GM19467 (cell line): ENCODE data around the gene ANKRD52.
"Not testable (repeated sequence)": the region's sequence is repeated elsewhere in the genome, so short reads cannot be mapped to it uniquely, and the experiment has no call there.

Experiments
- ATAC-seq: cut with Tn5 transposase; IDR thresholded peaks from one replicate; pipeline ENCODE4 v1.9.1; 2021; ENCODE audit warnings: mild to moderate bottlenecking, moderate library complexity; ENCODE audit not compliant: unreplicated experiment

Gene ANKRD52

DNA sequence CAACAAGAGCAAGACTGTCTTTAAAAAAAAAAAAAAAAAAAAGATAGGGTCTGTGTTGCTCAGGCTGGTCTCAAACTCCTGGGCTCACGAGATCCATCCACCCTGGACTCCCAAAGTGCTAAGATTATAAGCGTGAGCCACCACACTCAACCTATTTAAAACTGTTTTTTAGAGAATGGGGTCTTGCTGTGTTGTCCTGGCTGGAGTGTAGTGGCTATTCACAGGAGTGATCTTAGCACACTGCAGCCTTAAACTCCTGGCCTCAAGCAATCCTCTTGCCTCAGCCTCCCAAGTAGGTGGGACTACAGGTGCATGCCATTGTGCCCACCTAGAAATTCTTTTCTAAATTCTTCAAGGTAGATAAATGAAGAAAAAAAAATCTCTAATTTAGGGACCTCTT, 16.1 kb upstream of the ANKRD52 start:
- no peak for ATAC-seq

DNA sequence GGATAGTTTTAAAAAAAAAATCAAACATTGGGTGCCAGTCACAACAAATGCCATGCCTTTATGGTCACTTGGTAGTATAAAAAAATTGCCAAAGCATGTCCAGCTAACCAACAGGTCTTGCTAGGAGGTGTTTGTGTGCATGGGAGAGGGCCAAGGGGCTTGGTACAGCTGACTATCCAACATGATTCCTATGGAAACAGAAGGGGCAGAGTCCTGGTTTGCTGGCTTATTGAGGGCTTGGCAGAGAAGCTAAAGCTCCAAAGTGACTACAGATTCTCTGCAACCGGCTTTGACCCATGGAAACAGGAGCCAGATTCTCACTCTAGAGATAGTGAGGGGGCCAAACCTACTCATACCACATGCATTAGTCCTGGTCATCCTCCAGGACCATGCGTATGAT, 14.3 kb upstream of the ANKRD52 start:
- ATAC-seq = not testable (repeated sequence)

DNA sequence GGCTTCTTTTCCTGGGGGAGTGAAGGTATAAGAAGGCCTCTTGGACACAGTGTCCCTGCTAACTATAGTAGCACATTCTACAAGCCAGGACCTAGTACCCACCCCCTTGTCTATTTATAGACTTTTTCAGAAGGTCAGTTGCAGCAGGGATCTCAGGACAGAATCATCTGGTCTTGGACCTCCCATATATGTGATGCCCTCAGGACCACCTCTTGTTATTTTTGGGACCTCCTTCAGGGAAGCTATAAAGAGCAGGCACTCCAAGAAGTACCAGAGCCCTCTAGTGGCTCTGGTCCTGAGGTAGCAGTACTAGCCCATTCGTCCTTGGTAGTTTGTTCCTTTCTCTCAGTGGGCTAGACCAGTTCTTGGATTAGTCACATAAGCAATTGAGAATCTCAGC, 12.8 kb upstream of the ANKRD52 start:
- ATAC-seq = no peak

DNA sequence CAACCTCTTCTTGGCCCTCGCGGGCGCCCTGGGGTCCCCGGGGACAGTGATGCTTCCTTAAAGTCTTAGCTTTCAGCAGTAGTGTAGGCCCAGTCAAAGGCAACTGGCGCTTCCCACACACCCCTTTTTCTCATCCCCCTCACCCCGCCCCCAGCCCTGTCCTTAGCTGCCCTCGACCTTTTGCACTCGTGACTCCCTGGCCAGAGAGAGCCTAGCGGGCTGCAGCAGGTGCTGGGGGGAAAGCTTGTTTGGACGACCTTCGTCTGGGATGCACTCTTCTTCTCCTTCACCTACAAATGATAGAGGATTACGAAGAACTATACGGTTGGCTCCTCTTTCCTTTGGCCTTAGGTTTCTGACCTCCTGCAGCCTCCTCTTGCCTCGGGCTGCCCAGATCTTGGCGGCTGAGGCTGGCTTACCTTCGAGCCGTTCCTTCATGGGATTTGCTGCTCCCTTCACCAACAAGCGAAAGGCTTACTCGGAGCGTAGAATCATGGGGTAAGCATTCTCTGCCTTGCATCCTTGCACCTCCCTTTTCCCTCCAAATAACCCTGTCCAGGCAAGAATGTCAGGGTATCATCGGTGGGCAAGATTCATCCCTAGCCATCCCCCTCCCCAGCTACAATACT, 9.4 kb upstream of the ANKRD52 start:
- peak; percentile 10 for ATAC-seq

DNA sequence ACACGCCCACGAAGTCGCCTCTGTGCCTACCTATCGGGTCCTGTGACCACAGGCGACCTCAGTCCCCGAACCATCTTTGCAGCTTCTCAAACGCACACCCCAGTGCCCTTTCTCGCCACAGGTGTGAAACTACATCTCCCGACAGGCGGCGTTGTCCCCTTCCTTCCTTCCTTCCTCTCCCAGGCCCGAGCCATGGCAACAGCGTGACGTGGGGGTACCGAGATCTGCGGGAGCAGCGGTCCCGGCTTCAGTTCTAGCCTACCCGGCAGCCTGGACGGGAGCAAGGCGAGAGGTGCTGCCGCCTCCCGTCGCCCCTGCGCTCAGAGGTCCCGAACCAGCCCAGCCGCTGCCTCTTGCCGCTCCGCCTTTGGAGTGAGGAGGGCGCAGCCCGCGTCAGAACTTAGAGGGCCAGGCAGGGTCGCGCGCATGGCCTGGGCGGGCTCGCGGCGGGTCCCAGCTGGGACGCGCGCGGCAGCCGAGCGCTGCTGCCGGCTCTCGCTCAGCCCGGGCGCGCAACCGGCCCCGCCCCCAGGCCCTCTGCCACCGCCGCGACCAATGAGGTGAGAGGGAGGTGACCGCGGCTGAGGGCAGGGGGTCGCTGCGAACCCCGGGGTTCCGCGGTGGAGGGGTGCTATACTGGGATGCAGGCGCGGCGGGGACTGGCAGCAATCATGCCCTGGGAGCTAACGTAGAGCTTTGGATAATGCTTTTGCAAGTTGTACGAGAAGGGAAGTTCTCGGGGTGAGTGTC, 8.7 kb upstream of the ANKRD52 start, which contains the start of gene COQ10A:
COQ10A (plus strand) TSS at position 250 of the 750 bp plus-strand sequence; CDS start at position 427, 177 bp downstream.
- peak; percentile 81 for ATAC-seq

DNA sequence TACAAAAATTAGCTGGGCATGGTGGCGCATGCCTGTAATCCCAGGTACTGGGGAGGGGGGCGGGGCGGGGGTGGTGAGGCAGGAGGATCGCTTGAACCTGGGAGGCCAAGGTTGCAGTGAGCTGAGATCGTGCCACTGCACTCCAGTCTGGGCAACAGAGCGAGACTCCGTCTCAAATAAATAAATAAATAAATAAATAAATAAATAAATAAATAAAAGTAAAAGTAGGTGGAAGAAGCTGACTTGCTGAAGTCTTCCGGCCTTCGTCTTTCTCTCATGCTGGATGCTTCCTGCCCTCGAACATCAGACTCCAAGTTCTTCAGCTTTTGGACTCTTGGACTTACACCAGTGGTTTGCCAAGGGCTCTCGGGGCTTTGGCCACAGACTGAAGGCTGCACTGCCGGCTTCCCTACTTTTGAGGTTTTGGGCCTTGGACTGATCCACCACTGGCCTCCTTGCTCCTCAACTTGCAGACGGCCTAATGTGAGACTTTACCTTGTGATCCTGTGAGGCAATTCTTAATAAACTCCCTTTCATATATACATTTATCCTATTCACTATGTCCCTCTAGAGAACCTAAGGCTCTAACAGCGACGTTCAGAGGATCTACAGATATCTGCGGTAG, 8.0 kb upstream of the ANKRD52 start:
- not testable (repeated sequence) for ATAC-seq

DNA sequence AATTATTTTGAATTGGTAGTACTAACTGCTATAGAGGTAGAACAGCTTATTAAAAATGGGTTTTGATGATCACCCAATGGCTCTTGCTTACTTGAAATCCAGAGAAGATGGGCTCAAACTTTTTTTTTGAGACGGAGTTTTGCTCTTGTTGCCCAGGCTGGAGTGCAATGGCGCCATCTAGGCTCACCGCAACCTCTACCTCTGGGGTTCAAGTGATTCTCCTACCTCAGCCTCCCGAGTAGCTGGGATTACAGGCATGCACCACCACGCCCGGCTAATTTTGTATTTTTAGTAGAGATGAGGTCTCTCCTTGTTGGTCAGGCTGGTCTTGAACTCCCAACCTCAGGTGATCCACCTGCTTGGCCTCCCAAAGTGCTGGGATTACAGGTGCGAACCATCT, 4.8 kb upstream of the ANKRD52 start:
- not testable (repeated sequence) for ATAC-seq

DNA sequence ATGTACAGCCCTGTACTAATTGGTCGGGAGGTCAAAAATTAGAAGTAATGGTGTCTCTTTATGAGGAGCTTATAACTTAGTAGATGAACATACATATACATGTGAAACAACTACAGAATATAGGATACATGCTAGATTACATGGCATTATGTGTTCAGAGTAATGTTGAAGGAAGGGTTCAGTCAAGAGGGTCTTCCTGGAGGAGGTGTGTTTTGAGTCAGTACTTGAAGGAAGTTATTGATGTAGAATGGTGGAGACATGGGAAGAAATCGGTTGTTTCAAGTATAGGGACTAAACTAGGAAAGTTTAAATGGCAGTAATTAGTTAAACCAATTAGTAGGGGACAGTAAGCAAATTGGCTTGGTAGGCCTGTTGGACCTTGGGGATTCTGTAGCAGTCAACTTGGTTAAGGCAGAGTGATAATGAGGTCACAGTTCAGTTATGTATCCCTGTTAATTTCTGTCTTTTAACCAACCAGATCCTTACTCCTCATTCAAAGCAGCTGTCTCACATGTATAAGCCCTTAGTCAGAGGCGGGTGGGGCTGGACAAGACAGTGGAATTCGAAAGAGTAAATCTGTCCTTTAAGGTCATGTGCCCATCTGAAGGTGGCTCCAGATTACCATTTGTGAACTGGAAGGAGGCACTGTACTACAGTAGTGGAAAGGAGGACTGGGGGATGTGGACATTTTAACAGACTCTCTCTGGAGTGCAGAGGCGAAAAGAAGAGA, 3.5 kb upstream of the ANKRD52 start:
- no peak for ATAC-seq

DNA sequence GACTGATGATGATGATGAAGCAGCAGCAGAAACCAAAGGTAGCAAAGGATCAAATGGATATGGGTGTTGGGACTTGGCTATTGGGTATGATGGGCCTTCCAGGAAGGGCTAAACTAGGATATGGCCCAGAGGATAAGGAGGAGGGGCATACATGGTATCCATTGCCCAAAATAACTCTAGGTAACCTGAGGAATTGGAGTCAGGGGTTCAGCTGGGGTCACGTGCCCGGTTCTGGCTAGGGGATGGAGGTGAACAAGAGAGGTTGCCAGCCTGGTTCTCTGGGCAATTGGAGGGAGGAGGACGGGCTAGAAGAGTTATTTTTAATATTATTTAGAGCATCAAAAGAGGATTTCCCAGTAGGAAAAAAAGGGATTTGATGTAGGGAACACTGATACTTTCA, 2.7 kb upstream of the ANKRD52 start:
- ATAC-seq = no peak

DNA sequence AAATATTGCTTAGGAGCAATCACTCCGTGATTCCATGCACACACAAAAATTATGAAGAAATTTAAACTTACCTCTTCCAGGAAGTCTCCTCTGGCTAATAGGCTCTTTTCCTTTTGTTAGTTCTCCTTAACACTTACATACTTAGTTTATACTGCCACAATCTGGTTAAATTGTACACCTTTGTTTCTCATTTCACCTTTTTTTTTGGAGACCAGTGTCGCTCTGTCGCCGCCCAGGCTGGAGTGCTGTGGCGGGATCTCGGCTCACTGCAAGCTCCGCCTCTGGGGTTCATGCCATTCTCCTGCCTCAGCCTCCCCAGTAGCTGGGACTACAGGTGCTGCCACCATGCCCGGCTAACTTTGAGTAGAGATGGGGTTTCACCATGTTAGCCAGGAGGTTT, 2.2 kb upstream of the ANKRD52 start:
- ATAC-seq = no peak

DNA sequence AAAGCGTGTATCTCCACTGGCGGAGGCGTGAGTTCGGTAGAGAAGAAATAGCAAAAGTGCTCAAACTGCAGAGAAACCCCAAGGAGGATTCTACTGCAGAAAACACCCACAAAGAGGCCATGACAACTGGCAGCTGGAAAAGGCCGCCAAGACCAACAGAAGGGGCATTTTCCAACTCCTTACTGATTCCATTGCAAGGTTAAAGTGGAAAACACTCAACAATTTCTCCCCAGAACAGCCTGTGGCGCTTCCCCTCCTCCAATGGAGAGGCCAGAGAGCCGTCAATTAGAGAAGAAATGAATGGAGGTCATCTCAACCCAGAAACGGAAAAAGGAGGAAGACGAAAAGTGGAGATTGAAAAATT, 618 bp upstream of the ANKRD52 start:
- ATAC-seq = no peak

DNA sequence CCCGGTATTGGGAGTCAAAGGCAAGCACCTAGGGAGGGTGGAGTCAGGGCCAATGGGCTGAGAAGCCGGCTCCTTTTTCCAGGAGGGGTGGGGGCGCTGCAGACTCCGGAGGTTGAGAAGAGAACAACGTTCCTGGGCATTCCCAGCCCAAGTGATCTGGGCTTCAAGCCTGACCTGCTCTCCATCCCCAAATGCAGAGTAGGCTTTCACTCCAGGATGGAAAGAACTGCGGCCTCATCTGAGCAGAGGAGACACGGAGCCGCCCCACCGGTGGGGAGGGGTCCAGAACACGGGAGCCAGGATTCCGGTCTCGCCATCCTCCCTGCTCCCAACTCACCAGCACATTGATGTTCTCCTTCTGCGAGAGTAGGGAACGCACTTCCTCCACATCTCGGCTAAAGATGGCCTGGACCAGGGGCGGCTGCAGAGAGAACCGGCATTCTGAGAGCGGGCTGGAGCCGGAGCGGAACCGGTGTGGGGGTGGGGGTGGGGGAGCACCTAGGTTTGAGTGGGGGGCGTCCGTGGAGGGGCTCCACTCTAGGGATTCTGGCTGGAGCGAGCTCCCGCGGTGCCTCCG, 605 bp downstream of the ANKRD52 start:
- ATAC-seq = no peak

DNA sequence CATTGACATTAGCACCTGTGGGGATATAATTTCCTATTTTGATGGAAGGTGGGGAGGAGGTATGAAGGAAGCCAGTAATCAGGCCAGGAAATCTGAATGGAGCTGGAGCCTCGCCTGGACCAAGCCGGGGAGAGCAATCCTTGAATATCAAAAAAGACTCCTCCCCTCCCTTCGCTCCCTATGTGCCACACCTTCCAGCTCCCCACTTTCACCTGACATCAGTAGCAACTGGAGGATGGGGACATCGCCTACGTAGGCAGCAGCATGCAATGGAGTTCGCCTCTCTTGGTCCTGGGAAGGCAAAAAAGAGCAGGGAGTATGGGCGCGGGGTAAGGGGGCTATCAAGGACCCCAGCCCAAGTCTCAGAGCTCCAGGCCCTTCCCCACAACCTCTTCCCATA, 1.1 kb downstream of the ANKRD52 start:
- ATAC-seq = no peak

DNA sequence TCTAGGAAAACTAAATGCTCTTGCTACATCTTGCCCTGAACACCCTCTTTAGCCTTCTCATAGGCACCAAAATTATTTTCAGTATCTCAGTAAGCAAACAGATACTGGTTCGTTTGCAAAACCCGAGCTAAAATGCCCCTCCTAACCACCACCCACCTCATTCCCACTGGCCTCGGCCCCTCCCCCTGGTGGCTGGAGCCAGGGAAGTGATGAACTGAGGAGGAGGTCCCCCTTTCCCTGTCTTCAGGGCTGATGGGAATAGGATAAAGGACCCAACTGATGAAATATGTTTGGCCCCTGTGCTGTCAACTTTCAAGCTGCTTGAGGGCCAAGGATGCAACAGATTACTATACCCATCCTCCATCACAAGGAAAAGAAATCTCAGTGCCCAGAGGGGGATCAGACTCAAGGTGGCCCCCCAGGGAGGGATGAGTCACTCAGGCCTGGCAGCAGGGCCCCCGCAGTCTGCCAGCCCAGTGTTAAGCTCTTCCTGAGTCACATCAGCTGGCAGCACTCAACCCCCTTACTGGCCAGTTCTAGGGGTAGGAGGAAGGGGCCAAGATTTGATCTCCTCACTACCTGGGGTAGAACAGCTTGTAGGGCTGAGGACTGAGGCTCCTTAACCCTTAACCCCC, 1.7 kb downstream of the ANKRD52 start:
- ATAC-seq = no peak

DNA sequence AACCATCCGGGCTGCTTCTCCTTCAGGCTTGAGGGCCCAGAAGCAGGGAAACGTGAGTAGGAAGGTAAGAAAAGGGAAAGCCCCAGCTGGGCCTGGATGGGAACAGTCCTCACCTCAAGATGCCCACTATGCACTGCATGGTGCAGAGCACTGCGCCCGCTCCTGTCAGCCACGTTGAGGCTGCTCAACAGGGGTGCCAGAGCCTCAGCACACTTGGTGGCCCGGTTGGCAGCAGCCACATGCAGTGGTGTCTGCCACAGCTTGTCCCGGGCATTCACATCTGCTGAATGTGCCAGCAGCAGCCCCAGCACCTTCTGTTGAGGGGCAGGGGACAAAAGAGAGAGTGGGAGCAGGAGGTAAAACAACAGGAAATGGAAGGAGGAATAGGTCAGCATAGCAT, 2.5 kb downstream of the ANKRD52 start:
- ATAC-seq = no peak

DNA sequence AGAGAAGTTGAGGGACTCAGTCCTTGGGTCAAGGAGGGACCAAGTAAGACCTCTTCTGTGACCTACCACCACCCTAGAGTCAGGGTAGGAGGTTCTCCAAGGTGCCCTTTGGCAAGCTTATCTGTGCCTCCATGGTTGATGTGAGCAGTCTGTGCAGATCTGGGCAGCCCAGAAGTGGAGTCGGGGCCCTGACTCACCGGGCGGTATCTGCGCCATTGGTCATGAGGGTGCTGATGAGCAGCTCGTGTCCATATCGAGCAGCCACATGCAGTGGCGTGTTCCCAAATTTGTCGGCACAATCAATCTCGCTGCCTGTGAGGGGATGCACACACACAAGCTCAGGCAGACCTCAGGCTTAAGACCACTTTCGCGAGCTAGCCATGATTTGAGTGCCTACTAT, 5.1 kb downstream of the ANKRD52 start:
- ATAC-seq = no peak

DNA sequence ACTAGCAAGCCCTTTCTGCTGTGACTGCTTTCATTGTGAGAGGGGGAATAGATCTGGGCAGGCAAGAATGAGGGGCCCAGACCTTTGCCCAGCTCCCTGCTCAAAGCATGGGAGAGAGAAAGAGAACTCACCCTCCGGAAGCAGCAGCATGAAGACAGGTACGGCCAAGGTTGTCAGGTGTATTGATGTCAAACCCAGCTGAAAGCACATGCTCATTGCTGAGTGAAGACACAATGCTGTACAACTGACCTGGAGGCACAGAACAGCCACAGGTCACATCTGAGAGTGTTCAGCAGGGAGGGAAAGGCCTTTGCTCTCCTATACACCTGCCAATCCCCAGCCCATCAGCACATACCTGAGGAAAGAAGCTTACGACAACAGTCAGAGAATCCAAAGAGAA, 5.5 kb downstream of the ANKRD52 start:
- ATAC-seq = no peak

DNA sequence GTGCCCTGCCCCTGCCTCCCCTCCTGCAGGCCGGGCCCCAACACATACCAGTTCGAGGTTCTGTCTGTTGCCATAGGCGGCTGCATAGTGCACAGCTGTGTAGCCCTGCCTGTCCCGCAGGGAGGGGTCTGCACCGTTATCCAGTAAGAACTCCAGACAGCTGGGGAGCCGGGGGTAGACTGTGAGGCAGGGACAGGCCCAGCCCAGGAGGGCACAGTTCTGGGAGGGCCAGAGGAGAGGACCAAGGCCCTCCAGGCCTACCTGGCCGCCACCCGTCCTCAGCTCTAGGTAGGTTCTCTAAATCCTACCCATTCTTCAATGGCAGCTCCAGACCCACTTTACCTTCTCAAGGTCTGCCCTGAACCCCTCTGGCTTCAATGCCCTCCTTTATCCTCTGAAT, 9.5 kb downstream of the ANKRD52 start:
- ATAC-seq = no peak

DNA sequence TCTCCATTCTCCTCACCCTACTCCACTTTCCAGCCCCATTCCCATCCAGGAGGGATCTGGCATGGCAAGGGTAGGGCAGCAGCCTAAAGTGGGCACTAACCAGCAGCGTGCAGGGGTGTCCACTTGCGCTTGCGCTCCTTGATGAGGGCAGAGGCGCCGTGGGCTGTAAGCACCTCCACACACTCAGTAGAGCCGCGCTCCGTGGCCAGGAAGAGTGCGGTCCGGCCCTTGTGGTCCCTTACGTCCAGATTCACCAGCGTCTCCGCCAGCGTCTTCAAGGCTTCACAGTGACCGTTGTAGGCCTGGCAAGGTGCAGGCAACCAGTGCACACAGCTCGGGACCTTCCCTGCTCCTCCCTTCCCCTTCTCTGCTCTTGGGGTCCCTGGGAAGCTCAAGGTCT, 10.3 kb downstream of the ANKRD52 start:
- no peak for ATAC-seq

DNA sequence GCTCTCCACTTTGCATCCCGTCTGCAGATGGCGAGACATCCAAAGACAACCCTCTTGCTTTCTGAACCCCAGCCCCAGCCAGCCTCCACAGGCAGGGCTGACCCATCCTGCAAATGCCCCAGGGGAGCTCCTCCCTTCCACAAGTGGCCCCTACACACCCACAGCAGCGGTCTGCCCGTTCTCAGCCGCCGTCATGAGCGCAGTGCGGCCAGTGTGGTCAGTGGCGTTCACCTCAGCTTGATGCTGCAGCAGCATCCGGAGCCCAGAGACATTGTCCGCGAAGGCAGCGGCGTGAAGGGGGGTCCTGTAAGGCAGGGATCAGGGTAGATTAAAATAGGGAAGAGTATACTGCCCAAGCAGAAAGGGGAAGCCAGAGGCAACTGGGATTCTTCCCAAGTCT, 13.7 kb downstream of the ANKRD52 start:
- ATAC-seq = no peak

DNA sequence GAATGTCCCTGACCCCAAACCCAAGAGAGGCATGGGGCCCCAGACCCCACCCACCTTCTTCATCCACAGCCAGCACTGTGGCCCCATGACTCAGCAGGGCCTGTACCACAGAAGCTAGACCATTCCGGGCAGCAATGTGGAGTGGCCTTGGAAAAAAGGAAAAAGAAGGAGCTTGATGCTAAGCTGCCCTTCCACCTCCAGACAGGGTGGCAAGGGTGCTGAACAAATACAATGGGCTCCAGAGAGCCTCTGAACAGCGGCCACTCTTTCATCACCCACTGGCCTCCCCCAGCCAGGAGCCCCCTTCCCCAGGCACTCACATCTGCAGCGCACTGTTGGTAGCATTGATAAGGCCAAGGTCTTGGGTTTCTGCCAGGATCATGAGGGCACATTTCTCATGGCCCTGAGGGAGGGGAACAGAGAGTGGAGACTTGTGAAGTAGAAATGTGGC, 14.4 kb downstream of the ANKRD52 start:
- ATAC-seq = no peak
